K562 (cell line): ENCODE results near the gene GET3. TPM values are rescaled to one million over a fixed set of nuclear protein-coding genes. Genes with fewer than 3 reads are reported as not detected.

Source experiments
- BCOR ChIP-seq: fragments of 450-650 bp; IDR thresholded peaks from 2 replicates; pipeline ENCODE4 v1.6.1; 2016
- CBFA2T2 ChIP-seq: fragments of 450-650 bp; conservative IDR thresholded peaks from 2 replicates; pipeline ENCODE4 v1.6.1; 2017; ENCODE audit warnings: mild to moderate bottlenecking
- DNMT1 ChIP-seq: fragments of 450-650 bp; IDR thresholded peaks from 2 replicates; pipeline ENCODE4 v1.6.1; 2016; ENCODE audit warnings: antibody characterized with exemption, mild to moderate bottlenecking
- FOXA1 ChIP-seq: fragments of 450-650 bp; IDR thresholded peaks from 2 replicates; pipeline ENCODE4 v1.6.1; 2016; ENCODE audit warnings: mild to moderate bottlenecking, borderline replicate concordance
- FOXP1 ChIP-seq: sonication (generic); formaldehyde crosslinking; IDR thresholded peaks from 2 replicates; pipeline ENCODE4 v1.8.0; 2022; ENCODE audit warnings: mild to moderate bottlenecking, missing genetic modification reagents
- GTF2F1 ChIP-seq: IDR thresholded peaks from 2 replicates; pipeline ENCODE4 v1.6.1; 2011; ENCODE audit warnings: low read depth, low read length, improper control_type of control experiment
- NFIC ChIP-seq: fragments of 450-650 bp; IDR thresholded peaks from 2 replicates; pipeline ENCODE4 v1.6.1; 2017; ENCODE audit warnings: mild to moderate bottlenecking, inconsistent platforms
- POLR2B ChIP-seq: fragments of 450-650 bp; IDR thresholded peaks from 2 replicates; pipeline ENCODE4 v1.6.1; 2018; ENCODE audit warnings: low read depth; ENCODE audit not compliant: partially characterized antibody
- POLR3A ChIP-seq: IDR thresholded peaks from 2 replicates; pipeline ENCODE4 v1.6.1; 2011; ENCODE audit warnings: borderline replicate concordance, mild to moderate bottlenecking, moderate library complexity; ENCODE audit not compliant: insufficient read length, insufficient read depth; ENCODE audit errors: extremely low read depth
- POLR3G ChIP-seq: IDR thresholded peaks from 2 replicates; pipeline ENCODE4 v1.6.1; 2011; ENCODE audit not compliant: insufficient read length, insufficient replicate concordance; ENCODE audit errors: extremely low read depth
- PREB ChIP-seq: sonication (generic); formaldehyde crosslinking; IDR thresholded peaks from 2 replicates; pipeline ENCODE4 v1.8.1; 2023; ENCODE audit warnings: mild to moderate bottlenecking, missing genetic modification reagents
- RUNX1 ChIP-seq: sonication (generic); IDR thresholded peaks from 2 replicates; pipeline ENCODE4 v1.6.1; 2016; ENCODE audit warnings: antibody characterized with exemption, low read depth
- TARDBP ChIP-seq: fragments of 450-650 bp; IDR thresholded peaks from 2 replicates; pipeline ENCODE4 v1.6.1; 2016
- U2AF1 ChIP-seq: fragments of 200-400 bp; formaldehyde crosslinking; optimal IDR thresholded peaks from 2 replicates; pipeline ENCODE3; 2017; ENCODE audit warnings: mild to moderate bottlenecking, low read depth, low read length, moderate library complexity
- UBTF ChIP-seq, 2 experiments: IDR thresholded peaks; 2 replicates each; pipeline ENCODE4 v1.6.1; 2012; ENCODE audit warnings: improper control_type of control experiment in 2 of 2, low read depth in 2 of 2, low read length in 2 of 2, borderline replicate concordance in 1 of 2
- polyA plus RNA-seq, 8 experiments: library from polyadenylated mRNA; depleted of rRNA in 4 of 8; stranded (reverse) in 5 of 8; unstranded in 3 of 8; fragments of >200 nt; fragmentation: Nextera tagmentation in 2 of 8; fragmentation: Illumina TruSeq in 1 of 8; extraction: Ambion mirVana in 2 of 8; extraction: Trizol in 1 of 8; gene quantifications; 2 replicates each; pipeline versions ENCODE4 v1.2.1 to v1.2.3, GENCODE V29; 2011 to 2014; ENCODE audit warnings: inconsistent platforms in 1 of 8, missing spikeins in 1 of 8
- total RNA-seq, 7 experiments: library from RNA; depleted of rRNA in 6 of 7; stranded (reverse); fragments of >200 nt in 6 of 7; fragmentation: Illumina TruSeq in 2 of 7; extraction: Trizol in 2 of 7; gene quantifications; 2 replicates each; pipeline versions ENCODE4 v1.2.1 to v1.2.3, GENCODE V29; 2011 to 2021; ENCODE audit warnings: low replicate concordance in 1 of 7
- TF ChIP-seq, protein P1 (sequence below): fragments of 200-400 bp; formaldehyde crosslinking; IDR thresholded peaks from 2 replicates; pipeline ENCODE4 v1.6.1; 2017; ENCODE audit warnings: mild to moderate bottlenecking, low read depth, low read length, moderate library complexity
- TF ChIP-seq, protein P2 (sequence below), 2 experiments: fragments of 450-650 bp in 1 of 2; sonication (generic) in 1 of 2; formaldehyde crosslinking in 1 of 2; IDR thresholded peaks in 1 of 2; conservative IDR thresholded peaks in 1 of 2; 2 replicates each; pipeline versions ENCODE4 v1.6.1 to v1.8.1; 2016 to 2023; ENCODE audit warnings: mild to moderate bottlenecking in 2 of 2, moderate library complexity in 2 of 2, inconsistent platforms in 1 of 2, missing genetic modification reagents in 1 of 2
- TF ChIP-seq, protein P3 (sequence below), 2 experiments: IDR thresholded peaks; 2 replicates each; pipeline ENCODE4 v1.6.1; 2011; ENCODE audit warnings: borderline replicate concordance in 1 of 2, control low read depth in 1 of 2, low read depth in 1 of 2, low read length in 1 of 2, mild to moderate bottlenecking in 1 of 2, mixed read lengths in 1 of 2, moderate library complexity in 1 of 2; ENCODE audit not compliant: insufficient read depth in 1 of 2, insufficient read length in 1 of 2, poor library complexity in 1 of 2, severe bottlenecking in 1 of 2; ENCODE audit errors: extremely low read depth in 1 of 2

Gene GET3
- total and polyA plus RNA-seq, 9 of the 15 experiments (the other 6 are each of a cell fraction or from before 2014, with no cell fraction given): 8.3 to 83.5 (median 51.8) TPM

DNA sequence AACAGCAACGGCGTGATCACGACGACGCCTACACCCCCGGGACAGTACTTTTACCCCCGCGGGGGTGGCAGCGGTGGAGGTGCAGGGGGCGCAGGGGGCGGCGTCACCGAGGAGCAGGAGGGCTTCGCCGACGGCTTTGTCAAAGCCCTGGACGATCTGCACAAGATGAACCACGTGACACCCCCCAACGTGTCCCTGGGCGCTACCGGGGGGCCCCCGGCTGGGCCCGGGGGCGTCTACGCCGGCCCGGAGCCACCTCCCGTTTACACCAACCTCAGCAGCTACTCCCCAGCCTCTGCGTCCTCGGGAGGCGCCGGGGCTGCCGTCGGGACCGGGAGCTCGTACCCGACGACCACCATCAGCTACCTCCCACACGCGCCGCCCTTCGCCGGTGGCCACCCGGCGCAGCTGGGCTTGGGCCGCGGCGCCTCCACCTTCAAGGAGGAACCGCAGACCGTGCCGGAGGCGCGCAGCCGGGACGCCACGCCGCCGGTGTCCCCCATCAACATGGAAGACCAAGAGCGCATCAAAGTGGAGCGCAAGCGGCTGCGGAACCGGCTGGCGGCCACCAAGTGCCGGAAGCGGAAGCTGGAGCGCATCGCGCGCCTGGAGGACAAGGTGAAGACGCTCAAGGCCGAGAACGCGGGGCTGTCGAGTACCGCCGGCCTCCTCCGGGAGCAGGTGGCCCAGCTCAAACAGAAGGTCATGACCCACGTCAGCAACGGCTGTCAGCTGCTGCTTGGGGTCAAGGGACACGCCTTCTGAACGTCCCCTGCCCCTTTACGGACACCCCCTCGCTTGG, 55.0 kb downstream of the GET3 start (continued):
- TF ChIP-seq RUNX1: peak; percentile 59; the same call in 1 of the 2 replicates
- TF ChIP-seq, protein P1, sequence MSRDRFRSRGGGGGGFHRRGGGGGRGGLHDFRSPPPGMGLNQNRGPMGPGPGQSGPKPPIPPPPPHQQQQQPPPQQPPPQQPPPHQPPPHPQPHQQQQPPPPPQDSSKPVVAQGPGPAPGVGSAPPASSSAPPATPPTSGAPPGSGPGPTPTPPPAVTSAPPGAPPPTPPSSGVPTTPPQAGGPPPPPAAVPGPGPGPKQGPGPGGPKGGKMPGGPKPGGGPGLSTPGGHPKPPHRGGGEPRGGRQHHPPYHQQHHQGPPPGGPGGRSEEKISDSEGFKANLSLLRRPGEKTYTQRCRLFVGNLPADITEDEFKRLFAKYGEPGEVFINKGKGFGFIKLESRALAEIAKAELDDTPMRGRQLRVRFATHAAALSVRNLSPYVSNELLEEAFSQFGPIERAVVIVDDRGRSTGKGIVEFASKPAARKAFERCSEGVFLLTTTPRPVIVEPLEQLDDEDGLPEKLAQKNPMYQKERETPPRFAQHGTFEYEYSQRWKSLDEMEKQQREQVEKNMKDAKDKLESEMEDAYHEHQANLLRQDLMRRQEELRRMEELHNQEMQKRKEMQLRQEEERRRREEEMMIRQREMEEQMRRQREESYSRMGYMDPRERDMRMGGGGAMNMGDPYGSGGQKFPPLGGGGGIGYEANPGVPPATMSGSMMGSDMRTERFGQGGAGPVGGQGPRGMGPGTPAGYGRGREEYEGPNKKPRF: no peak
- TF ChIP-seq CBFA2T2: peak; percentile 46; the same call in 1 of the 2 replicates
- TF ChIP-seq U2AF1: peak; percentile 95
- peak; percentile 60; the same call in 1 of the 2 replicates for TF ChIP-seq FOXP1 (CRISPR knock-in tag)
- TF ChIP-seq, protein P2, sequence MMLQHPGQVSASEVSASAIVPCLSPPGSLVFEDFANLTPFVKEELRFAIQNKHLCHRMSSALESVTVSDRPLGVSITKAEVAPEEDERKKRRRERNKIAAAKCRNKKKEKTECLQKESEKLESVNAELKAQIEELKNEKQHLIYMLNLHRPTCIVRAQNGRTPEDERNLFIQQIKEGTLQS (IDR thresholded peaks at IDR 0.05): no peak
- TF ChIP-seq, protein P2 (CRISPR knock-in tag; conservative IDR thresholded peaks at IDR 0.05): no peak
- no peak for TF ChIP-seq POLR3A
- TF ChIP-seq NFIC: 0 out of 2 replicates have a peak, but pooled peaks have one; percentile 20
- TF ChIP-seq POLR2B: peak; percentile 13
- TF ChIP-seq GTF2F1: no peak
- TF ChIP-seq PREB: no peak
- TF ChIP-seq BCOR: 0 out of 2 replicates have a peak, but pooled peaks have one; percentile 39
- no peak for TF ChIP-seq DNMT1
- peak; percentile 31 to 90; a peak in 2 of 4 replicates for TF ChIP-seq UBTF (IDR thresholded peaks at IDR 0.05; ENCODE audit: borderline replicate concordance in 1 of 2, low read depth in 2 of 2, low read length in 2 of 2)
- TF ChIP-seq POLR3G: no peak
- no peak for TF ChIP-seq FOXA1
- no peak for TF ChIP-seq TARDBP
- TF ChIP-seq, protein P3, sequence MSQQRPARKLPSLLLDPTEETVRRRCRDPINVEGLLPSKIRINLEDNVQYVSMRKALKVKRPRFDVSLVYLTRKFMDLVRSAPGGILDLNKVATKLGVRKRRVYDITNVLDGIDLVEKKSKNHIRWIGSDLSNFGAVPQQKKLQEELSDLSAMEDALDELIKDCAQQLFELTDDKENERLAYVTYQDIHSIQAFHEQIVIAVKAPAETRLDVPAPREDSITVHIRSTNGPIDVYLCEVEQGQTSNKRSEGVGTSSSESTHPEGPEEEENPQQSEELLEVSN (IDR thresholded peaks at IDR 0.05; ENCODE audit: borderline replicate concordance in 1 of 2, extremely low read depth in 1 of 2, insufficient read depth in 1 of 2, insufficient read length in 1 of 2, low read depth in 1 of 2, low read length in 1 of 2, poor library complexity in 1 of 2, severe bottlenecking in 1 of 2): peak; percentile 76
